GM18519 (cell line): ENCODE data around the gene ALPG.
"Not testable (repeated sequence)": the region's sequence is repeated elsewhere in the genome, so short reads cannot be mapped to it uniquely, and the experiment has no call there.

Experiments
- ATAC-seq: cut with Tn5 transposase; IDR thresholded peaks from one replicate; pipeline ENCODE4 v1.9.1; 2021; ENCODE audit warnings: mild to moderate bottlenecking, moderate library complexity; ENCODE audit not compliant: unreplicated experiment, low FRiP score

Gene ALPG

GRCh38 chr2:232394431-232394830, 12.2 kb upstream of the ALPG start:
- not testable (repeated sequence) for ATAC-seq

GRCh38 chr2:232395586-232395985, 11.1 kb upstream of the ALPG start:
- ATAC-seq: no peak

- ATAC-seq: no peak
Observed at GRCh38 chr2:232396683-232397082, 10.0 kb upstream of the ALPG start.

- ATAC-seq: no peak
Observed at GRCh38 chr2:232398293-232399034, 8.2 kb upstream of the ALPG start.

- ATAC-seq: no peak
Observed at GRCh38 chr2:232400256-232401015, 6.2 kb upstream of the ALPG start.

DNA sequence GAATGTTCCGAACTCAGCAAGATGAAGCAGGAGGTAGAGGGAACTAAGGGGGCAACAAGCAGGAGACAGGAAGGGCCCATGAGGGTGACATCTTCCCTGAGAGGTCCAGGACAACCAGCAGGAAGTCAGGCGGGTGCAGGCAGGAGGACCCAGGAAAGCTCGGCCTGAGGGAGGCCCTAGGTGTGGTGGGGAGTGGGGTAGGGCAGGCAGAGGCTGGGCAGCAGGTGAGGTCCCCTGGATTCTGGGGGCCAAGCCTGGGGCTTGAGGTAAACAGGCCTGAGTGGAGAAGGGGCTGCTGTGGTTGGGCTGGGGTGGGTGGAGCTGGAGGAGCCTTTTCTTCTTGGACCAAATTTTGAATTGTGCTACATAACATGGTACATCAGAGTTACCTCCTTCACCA, 4.1 kb upstream of the ALPG start:
- ATAC-seq: no peak

GRCh38 chr2:232405943-232406510, 617 bp upstream of the ALPG start:
- ATAC-seq: no peak

DNA sequence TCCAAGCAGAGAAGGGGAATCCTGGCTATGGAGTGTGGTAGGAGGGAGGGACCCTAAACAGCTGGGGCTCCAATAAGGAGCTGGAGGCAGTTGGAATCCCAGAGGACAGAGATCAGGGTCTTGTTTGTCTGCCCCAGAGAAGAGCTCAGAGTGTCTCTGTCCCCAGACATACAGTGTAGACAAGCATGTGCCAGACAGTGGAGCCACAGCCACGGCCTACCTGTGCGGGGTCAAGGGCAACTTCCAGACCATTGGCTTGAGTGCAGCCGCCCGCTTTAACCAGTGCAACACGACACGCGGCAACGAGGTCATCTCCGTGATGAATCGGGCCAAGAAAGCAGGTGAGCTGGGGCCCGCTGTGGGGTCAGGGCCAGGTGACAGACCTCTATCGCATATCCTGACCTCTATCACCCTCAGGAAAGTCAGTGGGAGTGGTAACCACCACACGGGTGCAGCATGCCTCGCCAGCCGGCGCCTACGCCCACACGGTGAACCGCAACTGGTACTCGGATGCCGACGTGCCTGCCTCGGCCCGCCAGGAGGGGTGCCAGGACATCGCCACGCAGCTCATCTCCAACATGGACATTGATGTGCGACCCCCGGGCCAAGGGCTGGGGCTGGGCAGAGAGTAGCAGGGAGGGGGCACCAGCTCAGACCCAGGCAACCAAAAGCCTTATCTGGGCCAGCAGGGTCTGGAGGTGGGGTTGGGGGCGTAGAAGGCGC, 945 bp downstream of the ALPG start:
- not testable (repeated sequence) for ATAC-seq

DNA sequence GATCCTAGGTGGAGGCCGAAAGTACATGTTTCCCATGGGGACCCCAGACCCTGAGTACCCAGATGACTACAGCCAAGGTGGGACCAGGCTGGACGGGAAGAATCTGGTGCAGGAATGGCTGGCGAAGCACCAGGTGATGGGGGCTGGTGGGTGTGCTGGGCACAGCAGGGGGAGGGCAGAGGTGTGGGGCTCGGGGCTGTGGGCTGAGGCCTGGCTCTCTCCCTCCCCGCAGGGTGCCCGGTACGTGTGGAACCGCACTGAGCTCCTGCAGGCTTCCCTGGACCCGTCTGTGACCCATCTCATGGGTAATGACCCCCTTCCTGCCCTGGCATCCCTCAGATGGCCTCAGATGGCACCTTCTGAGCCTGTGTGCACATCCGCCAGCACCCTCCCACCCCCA, 1.6 kb downstream of the ALPG start:
- not testable (repeated sequence) for ATAC-seq

DNA sequence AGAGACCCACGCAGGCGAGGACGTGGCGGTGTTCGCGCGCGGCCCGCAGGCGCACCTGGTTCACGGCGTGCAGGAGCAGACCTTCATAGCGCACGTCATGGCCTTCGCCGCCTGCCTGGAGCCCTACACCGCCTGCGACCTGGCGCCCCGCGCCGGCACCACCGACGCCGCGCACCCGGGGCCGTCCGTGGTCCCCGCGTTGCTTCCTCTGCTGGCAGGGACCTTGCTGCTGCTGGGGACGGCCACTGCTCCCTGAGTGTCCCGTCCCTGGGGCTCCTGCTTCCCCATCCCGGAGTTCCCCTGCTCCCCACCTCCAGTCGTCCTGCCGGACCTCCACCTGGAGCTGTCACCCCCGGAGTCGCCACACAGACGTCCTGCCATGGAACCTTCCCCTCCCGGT, 3.0 kb downstream of the ALPG start:
- ATAC-seq: not testable (repeated sequence)

DNA sequence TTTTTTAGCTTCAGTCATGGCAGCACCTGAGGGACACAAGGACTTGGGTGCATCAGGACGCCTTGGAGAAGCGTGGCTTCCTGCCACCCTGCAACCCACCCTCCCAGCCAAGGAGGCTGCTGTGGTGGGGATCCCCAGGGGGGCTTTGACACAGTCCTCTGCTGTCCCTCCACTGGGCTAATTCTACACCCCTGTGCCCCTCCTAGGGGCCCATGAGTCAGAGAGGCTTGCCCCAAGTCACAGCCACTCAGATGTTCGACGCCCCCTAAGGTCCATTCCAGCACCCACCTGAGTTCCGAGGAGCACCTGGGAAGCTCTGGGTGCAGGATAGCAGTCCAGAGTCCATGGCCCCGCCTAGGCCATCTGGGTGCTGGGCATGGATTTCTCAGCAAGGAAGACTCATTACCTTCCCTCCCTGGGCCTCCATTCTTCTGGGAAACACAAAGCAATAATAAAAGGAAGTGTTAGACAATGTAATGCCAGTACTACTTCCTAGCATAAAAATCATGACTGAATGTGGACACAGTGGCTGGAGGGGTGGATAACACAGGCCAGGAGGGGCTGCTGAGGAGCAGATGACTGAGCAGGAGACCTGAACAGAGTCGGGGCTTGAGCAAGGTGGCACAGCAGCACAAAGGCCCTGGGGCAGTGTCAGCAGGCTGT, 3.7 kb downstream of the ALPG start:
- no peak for ATAC-seq

- ATAC-seq: no peak
Observed at GRCh38 chr2:232411901-232412629, 5.4 kb downstream of the ALPG start.

- ATAC-seq: no peak
Observed at GRCh38 chr2:232412986-232413385, 6.3 kb downstream of the ALPG start.

DNA sequence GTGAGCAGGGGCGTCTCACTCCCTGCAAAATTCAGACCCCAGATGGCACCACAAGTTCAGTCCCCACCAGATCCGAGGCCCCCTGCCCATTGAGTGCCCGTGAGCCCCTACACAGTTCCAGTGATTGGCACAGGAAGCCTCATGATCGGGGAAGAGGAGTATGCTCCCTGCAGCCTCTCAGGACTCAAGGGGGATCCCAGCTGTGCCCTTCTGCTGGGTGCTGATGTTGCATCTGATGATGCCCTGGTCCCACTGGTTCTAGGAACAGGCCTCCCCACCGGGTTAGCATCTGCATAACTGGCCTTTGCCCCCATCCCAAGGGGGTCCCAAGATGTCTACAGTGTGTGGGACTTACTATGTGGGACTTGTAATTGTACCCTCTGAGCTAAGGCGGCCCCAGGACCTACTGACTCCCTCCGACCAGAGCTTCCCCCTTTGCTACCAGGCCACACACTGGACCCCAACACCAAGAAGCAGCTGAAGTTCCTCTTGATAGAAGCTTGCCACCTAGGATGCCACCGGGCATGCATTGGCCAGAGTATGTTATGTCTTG, 8.6 kb downstream of the ALPG start:
- no peak for ATAC-seq

DNA sequence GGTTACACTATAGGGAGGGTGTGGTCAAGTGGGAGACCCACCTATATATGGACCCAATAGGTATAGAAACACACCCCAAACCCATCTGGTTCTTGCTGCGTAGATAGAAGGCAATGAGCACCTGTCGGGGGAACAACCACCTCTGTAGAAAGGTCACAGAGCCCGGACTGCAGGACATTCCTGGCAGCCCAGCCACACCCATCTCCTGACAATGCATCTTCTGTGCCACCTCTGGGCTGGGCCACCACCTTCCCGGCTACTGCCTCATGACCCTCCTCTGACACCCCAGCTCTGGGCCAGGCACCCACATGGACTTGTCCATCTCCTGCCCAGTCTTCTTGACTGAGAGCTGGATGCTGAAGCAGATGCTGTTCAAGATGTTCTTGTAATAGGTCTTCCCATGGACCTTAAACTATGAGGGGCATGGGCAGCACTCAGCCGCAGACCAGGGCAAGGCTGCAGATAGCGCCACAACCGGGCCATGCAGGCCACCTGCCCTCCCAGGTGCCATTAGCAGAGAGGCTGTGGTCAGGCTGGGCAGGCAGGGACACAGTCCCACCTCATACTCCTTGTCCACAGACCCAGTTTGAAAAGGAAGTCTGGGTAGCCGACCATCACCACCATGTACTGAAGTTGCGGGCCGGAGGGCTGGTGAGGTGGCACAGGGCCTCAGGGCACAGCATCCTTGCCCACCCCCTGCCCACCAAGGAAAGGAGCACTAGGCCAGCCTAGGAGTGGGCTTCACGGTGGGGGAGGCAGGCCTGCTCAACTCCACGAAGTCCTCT, 9.3 kb downstream of the ALPG start:
- ATAC-seq: no peak

DNA sequence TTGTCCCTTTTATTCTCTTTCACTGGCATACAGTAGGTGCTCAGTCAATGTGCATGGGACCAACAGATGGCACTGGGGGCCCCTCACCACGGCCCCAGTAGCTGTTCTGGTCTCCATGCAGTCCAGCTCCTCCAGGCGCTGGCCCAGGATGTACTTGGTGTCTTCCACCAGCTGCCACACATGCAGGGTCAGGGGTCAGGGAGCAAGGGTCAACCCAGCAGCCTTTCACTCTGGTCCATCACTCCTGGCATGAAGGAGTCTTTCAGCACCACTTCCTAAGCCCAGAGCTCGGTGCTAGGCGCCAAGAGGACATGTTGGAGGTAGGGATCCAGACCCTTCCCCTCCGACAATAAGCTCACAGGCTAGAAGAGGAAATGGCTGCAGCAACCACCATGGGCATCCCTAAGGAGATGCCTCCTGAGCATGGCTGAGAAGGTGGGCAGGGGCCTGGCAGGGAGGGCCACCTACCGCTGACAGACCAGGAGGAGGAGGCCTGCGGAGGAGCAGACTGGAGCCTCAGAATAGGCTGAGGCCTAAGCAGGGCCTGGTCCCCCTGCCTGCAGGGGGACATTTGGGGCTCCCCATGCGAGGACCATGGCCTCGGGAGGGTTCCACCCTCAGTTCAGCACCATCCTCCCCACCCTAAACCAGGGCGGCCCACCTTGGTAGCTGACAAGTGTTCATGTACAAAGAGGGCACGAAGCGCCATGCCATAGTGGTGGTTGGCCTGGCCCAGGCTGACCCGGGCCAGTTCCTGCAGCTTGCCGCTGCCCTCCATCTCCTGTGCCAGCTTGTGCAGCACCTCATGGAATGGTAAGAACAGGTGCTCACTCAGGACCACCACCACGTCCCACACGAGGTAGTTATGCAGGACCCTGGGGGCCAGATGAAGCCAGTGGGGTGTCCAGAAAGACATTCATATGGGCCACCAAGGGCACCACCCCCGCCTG, 10.2 kb downstream of the ALPG start:
- no peak for ATAC-seq

DNA sequence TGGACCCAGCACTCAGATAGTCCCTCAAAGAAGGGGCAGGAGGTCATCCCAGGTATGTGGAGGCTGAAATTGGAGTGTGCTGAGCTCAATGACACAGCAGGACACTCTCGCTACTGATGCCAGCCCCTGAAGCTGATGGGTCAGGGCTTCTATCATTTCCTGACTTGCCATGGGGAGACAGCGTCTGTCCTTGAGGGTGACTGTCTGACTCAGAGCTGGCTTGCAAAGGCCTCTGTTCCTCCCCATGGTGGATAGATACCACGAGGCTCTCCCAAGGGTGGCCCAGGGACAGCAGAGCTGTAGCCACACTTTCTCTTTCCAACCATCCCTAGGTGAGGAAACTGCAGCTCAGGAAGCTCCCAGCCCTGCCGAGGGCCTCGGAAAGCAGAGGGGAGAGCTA, 10.8 kb downstream of the ALPG start:
- ATAC-seq: no peak

- no peak for ATAC-seq
Observed at GRCh38 chr2:232418056-232418455, 11.4 kb downstream of the ALPG start.
